ENCODE data around the gene EXOC4. TPM values are rescaled to one million over a fixed set of nuclear protein-coding genes. Genes with fewer than 3 reads are reported as not detected.

EXOC4 gene
- total RNA-seq, 4 donors from 2014 or later, result 82.4 to 204 (median 128) TPM

- no peaks in the 10 kb centered on the region for H3K36me3 ChIP-seq
- WGBS, 2 donors (ENCODE audit: low coverage in 1 of 2), result 96 to 100% methylated on average over 2 of the region's 2 CpGs
- no peak overlapping the region for H3K27ac ChIP-seq
- no peak overlapping the region for H3K4me3 ChIP-seq
- no peaks in the 10 kb centered on the region for H3K9me3 ChIP-seq
- in situ Hi-C loops (cut with MboI; ENCODE audit: low pct_ligation_motif_present in 1 of 4, low pct_unique_long_range_greater_than_20kb in 1 of 4, low sequenced_read_pairs in 3 of 4), result no loop called here
- H3K27me3 ChIP-seq, result no peaks in the 10 kb centered on the region
- no peak for DNase-seq
- TF ChIP-seq POLR2AphosphoS5 (IDR thresholded peaks at IDR 0.05) (no peak), EP300 (IDR thresholded peaks at IDR 0.05; ENCODE audit: low read depth) (no peak), CTCF (IDR thresholded peaks at IDR 0.05) (no peak), POLR2A (IDR thresholded peaks at IDR 0.05) (no peak)
- peaks cover 0 to 7% (median 5%) of the 10 kb centered on the region in 4 donors for H3K4me1 ChIP-seq
- intact Hi-C loops (cut with DNase I; ENCODE audit: low total_unique reads), result no loop called here
Observed at GRCh38 chr7:133360201-133360600, 107.3 kb downstream of the EXOC4 start.

GRCh38 chr7:133361806-133362205 is 108.9 kb downstream of the EXOC4 start:
- Histone ChIP-seq H3K4me3 (no peak overlapping the region), H3K9me3 (no peaks in the 10 kb centered on the region), H3K27ac (no peak overlapping the region), H3K27me3 (no peaks in the 10 kb centered on the region), H3K36me3 (no peaks in the 10 kb centered on the region), H3K4me1 (peaks cover 0 to 19% (median 6%) of the 10 kb centered on the region in 4 donors)
- DNase-seq, result no peak
- in situ Hi-C loops (cut with MboI; ENCODE audit: low pct_ligation_motif_present in 1 of 4, low pct_unique_long_range_greater_than_20kb in 1 of 4, low sequenced_read_pairs in 3 of 4), result no loop called here
- intact Hi-C loops (cut with DNase I; ENCODE audit: low total_unique reads), result no loop called here
- TF ChIP-seq POLR2A (IDR thresholded peaks at IDR 0.05) (no peak), EP300 (IDR thresholded peaks at IDR 0.05; ENCODE audit: low read depth) (no peak), CTCF (IDR thresholded peaks at IDR 0.05) (no peak), POLR2AphosphoS5 (IDR thresholded peaks at IDR 0.05) (no peak)

- no peak for DNase-seq
- in situ Hi-C loops (cut with MboI; ENCODE audit: low pct_ligation_motif_present in 1 of 4, low pct_unique_long_range_greater_than_20kb in 1 of 4, low sequenced_read_pairs in 3 of 4), result no loop called here
- WGBS, 2 donors (ENCODE audit: low coverage in 1 of 2), result 62 to 67% methylated on average over 4 of the region's 4 CpGs
- H3K4me3 ChIP-seq, result no peak overlapping the region
- no peaks in the 10 kb centered on the region for H3K36me3 ChIP-seq
- intact Hi-C loops (cut with DNase I; ENCODE audit: low total_unique reads), result no loop called here
- H3K9me3 ChIP-seq, result no peaks in the 10 kb centered on the region
- peak overlapping the region in 1 of 4 donors; percentile 6 for H3K27ac ChIP-seq
- no peak for TF ChIP-seq EP300 (IDR thresholded peaks at IDR 0.05; ENCODE audit: low read depth)
- no peak for TF ChIP-seq CTCF (IDR thresholded peaks at IDR 0.05)
- TF ChIP-seq POLR2A (IDR thresholded peaks at IDR 0.05), result no peak
- no peak for TF ChIP-seq POLR2AphosphoS5 (IDR thresholded peaks at IDR 0.05)
- H3K27me3 ChIP-seq, result no peaks in the 10 kb centered on the region
- H3K4me1 ChIP-seq, result peaks cover 0 to 38% (median 4%) of the 10 kb centered on the region in 4 donors
Observed at GRCh38 chr7:133364959-133365690, 112.2 kb downstream of the EXOC4 start.

GRCh38 chr7:133365917-133366316 is 113.0 kb downstream of the EXOC4 start:
- peak overlapping the region in 2 of 4 donors; percentile 6 to 23 for H3K27ac ChIP-seq
- no peak for DNase-seq
- in situ Hi-C loops (cut with MboI; ENCODE audit: low pct_ligation_motif_present in 1 of 4, low pct_unique_long_range_greater_than_20kb in 1 of 4, low sequenced_read_pairs in 3 of 4), result no loop called here

More at GRCh38 chr7:133365917-133366316, 113.0 kb downstream of the EXOC4 start:
- no peaks in the 10 kb centered on the region for H3K27me3 ChIP-seq
- peaks cover 0 to 38% (median 4%) of the 10 kb centered on the region in 4 donors for H3K4me1 ChIP-seq
- no peaks in the 10 kb centered on the region for H3K36me3 ChIP-seq
- WGBS, 2 donors (ENCODE audit: low coverage in 1 of 2), result 69 to 78% methylated on average over 3 of the region's 3 CpGs
- TF ChIP-seq CTCF (IDR thresholded peaks at IDR 0.05) (no peak), POLR2A (IDR thresholded peaks at IDR 0.05) (no peak), POLR2AphosphoS5 (IDR thresholded peaks at IDR 0.05) (no peak), EP300 (IDR thresholded peaks at IDR 0.05; ENCODE audit: low read depth) (no peak)
- no peaks in the 10 kb centered on the region for H3K9me3 ChIP-seq
- H3K4me3 ChIP-seq, result no peak overlapping the region
- intact Hi-C loops (cut with DNase I; ENCODE audit: low total_unique reads), result no loop called here

Measured in transverse colon (tissue), 4 donors.